Ovary (tissue), 9 donors: ENCODE measurements around the gene EIF3L. TPM values are rescaled to one million over a fixed set of nuclear protein-coding genes. Genes with fewer than 3 reads are reported as not detected.

Experiments
- DNase-seq, 5 donors: peaks; one replicate each; pipeline ENCODE4 v3.0.0-alpha.2; 2019 to 2020
- H3K27ac ChIP-seq, 2 donors: fragments of 200-600 bp; one replicate each; pipeline versions ENCODE4 v1.5.1 to v1.8.0; 2019 to 2022
- H3K27me3 ChIP-seq: fragments of 200-600 bp; one replicate; pipeline ENCODE4 v1.8.0; 2022
- H3K36me3 ChIP-seq: fragments of 200-600 bp; sonication (generic); one replicate; pipeline ENCODE4 v1.5.1; 2019
- H3K4me1 ChIP-seq: one replicate; pipeline ENCODE4 v1.8.1; 2013; ENCODE audit warnings: mild to moderate bottlenecking, moderate library complexity; ENCODE audit not compliant: insufficient read depth
- H3K4me3 ChIP-seq: fragments of 200-600 bp; sonication (generic); one replicate; pipeline ENCODE4 v1.5.1; 2017
- H3K9me3 ChIP-seq, 2 donors: fragments of 200-600 bp in 1 of 2; sonication (generic) in 1 of 2; one replicate each; pipeline versions ENCODE4 v1.5.1 to v1.8.1; 2013 to 2019; ENCODE audit warnings: mild to moderate bottlenecking in 1 of 2, moderate library complexity in 1 of 2
- EP300 ChIP-seq: sonication (generic); formaldehyde crosslinking; IDR thresholded peaks from one replicate; pipeline ENCODE4 v1.6.1; 2017; ENCODE audit warnings: antibody characterized with exemption
- POLR2A ChIP-seq: fragments of 450-650 bp; IDR thresholded peaks from one replicate; pipeline ENCODE4 v1.6.1; 2017; ENCODE audit warnings: antibody characterized with exemption, mild to moderate bottlenecking, moderate library complexity
- WGBS, 3 donors: extraction: QIAGEN DNeasy Blood & Tissue Kit in 1 of 3; methylation state at CpG; one replicate each; pipeline versions ENCODE4 v1.1.5 to v1.1.7; 2013 to 2017; 5-methylcytosine and 5-hydroxymethylcytosine counted together
- intact Hi-C, 4 donors: fragments of 100-400 bp; cut with DNase I; formaldehyde crosslinking; loops; one replicate each; pipeline versions ENCODE4 v1.11.0 to v1.15.1; 2022 to 2023
- polyA plus RNA-seq, 2 donors: library from polyadenylated mRNA; stranded (reverse); fragments of 200-250 nt in 1 of 2; fragments of 350-450 nt in 1 of 2; fragmentation: Illumina TruSeq in 1 of 2; extraction: RNeasy Lipid Tissue Mini Kit (QIAGEN cat#74804) in 1 of 2; gene quantifications; one replicate each; pipeline ENCODE4 v1.2.3, GENCODE V29; 2013 to 2014
- total RNA-seq, 7 donors: library from RNA; depleted of rRNA in 2 of 7; stranded (reverse); fragments of >200 nt in 2 of 7; fragmentation: NEBNext Ultra II Directional in 3 of 7; extraction: Animal tissue kit (Norgen Biotek cat#: 25700) in 3 of 7; gene quantifications; one replicate each; pipeline versions ENCODE4 v1.1.0 to v1.2.4, GENCODE V29; 2016 to 2023
- TF ChIP-seq, protein P1 (sequence below), 3 donors: fragments of 450-650 bp in 2 of 3; fragments of 200-600 bp in 1 of 3; IDR thresholded peaks; one replicate each; pipeline versions ENCODE4 v1.5.1 to v1.8.0; 2016 to 2022; ENCODE audit warnings: antibody characterized with exemption in 3 of 3, mild to moderate bottlenecking in 1 of 3
- donor health status: DM: no; HTN: no; CAD: no; lungs with moderate emphysema.
- donor health status: DM: no; HTN: no; CAD: no.
- donor health status: Bipolar disorder and iron deficiency.
- donor health status: DM: yes; HTN: yes; CAD: no.
- donor health status: DM: no; HTN: no; CAD: no.
- donor health status: DM: yes; HTN: yes; CAD: no.

Gene EIF3L
- total and polyA plus RNA-seq, 9 donors, result 534 to 1,344 (median 896) TPM

DNA sequence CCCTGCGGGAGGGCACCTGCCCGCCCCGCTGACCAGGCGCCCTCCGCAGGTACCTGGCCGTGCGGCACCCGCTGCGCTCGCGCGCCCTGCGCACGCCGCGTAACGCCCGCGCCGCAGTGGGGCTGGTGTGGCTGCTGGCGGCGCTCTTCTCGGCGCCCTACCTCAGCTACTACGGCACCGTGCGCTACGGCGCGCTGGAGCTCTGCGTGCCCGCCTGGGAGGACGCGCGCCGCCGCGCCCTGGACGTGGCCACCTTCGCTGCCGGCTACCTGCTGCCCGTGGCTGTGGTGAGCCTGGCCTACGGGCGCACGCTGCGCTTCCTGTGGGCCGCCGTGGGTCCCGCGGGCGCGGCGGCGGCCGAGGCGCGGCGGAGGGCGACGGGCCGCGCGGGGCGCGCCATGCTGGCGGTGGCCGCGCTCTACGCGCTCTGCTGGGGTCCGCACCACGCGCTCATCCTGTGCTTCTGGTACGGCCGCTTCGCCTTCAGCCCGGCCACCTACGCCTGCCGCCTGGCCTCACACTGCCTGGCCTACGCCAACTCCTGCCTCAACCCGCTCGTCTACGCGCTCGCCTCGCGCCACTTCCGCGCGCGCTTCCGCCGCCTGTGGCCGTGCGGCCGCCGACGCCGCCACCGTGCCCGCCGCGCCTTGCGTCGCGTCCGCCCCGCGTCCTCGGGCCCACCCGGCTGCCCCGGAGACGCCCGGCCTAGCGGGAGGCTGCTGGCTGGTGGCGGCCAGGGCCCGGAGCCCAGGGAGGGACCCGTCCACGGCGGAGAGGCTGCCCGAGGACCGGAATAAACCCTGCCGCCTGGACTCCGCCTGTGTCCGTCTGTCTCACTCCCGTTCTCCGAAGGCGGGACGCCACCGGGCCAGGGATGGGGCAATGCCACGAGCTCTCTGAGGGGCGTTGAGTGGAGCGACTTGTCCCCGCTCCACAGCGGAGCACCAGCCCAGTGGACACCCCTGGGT is 24.3 kb upstream of the EIF3L start:
- intact Hi-C loops, result loop anchor here in 1 of 4 donors (5.0 kb wide), 1 partner anchor 37 kb away; no protein-coding TSS in a partner anchor
- peak in 3 of 5 donors; percentile 32 to 54 (median 40) for DNase-seq
- no peaks in the 10 kb centered on the region for H3K27me3 ChIP-seq
- H3K27ac ChIP-seq, result peak overlapping the region in 1 of 2 donors; percentile 10
- no peak for TF ChIP-seq POLR2A
- TF ChIP-seq EP300, result no peak
- TF ChIP-seq, protein P1, sequence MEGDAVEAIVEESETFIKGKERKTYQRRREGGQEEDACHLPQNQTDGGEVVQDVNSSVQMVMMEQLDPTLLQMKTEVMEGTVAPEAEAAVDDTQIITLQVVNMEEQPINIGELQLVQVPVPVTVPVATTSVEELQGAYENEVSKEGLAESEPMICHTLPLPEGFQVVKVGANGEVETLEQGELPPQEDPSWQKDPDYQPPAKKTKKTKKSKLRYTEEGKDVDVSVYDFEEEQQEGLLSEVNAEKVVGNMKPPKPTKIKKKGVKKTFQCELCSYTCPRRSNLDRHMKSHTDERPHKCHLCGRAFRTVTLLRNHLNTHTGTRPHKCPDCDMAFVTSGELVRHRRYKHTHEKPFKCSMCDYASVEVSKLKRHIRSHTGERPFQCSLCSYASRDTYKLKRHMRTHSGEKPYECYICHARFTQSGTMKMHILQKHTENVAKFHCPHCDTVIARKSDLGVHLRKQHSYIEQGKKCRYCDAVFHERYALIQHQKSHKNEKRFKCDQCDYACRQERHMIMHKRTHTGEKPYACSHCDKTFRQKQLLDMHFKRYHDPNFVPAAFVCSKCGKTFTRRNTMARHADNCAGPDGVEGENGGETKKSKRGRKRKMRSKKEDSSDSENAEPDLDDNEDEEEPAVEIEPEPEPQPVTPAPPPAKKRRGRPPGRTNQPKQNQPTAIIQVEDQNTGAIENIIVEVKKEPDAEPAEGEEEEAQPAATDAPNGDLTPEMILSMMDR (IDR thresholded peaks at IDR 0.05), result no peak
- H3K4me1 ChIP-seq, result peaks cover 3% of the 10 kb centered on the region
- no peaks in the 10 kb centered on the region for H3K36me3 ChIP-seq
- H3K9me3 ChIP-seq, result no peaks in the 10 kb centered on the region
- 9 to 35% (median 18%) methylated on average over 30 to 135 of the region's 135 CpGs for WGBS, 3 donors
- H3K4me3 ChIP-seq, result peak overlapping the region; percentile 17

DNA sequence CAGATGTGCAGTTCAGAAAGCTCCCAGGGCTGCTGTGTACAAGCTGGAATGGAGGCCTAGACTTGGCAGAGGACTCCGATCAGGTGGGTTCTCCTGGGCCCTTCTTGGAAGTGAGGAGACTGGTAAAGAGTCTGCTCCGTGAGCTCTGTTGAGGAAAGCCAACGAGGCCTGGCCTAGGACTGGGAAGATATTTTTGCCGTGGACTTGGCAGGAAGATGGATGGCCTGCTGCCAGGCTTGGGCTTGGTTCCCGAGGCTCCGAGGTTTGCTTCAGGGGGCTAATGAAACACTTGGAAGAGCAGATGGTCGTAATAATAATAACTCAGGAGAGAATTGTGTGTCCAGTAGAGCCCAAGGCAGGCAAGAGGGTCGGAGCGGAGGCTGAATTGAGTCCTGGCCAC is 22.2 kb upstream of the EIF3L start:
- 7 to 10% (median 9%) methylated on average over 9 of the region's 9 CpGs for WGBS, 3 donors
- Histone ChIP-seq H3K4me3 (no peak overlapping the region), H3K9me3 (no peaks in the 10 kb centered on the region), H3K27me3 (no peaks in the 10 kb centered on the region), H3K36me3 (no peaks in the 10 kb centered on the region), H3K27ac (peak overlapping the region; percentile 24 to 59), H3K4me1 (peaks cover 3% of the 10 kb centered on the region)
- peak; percentile 78 to 92 (median 87) for DNase-seq
- intact Hi-C loops, result no loop called here
- TF ChIP-seq EP300 (no peak), POLR2A (no peak)
- TF ChIP-seq, protein P1 (IDR thresholded peaks at IDR 0.05), result no peak

DNA sequence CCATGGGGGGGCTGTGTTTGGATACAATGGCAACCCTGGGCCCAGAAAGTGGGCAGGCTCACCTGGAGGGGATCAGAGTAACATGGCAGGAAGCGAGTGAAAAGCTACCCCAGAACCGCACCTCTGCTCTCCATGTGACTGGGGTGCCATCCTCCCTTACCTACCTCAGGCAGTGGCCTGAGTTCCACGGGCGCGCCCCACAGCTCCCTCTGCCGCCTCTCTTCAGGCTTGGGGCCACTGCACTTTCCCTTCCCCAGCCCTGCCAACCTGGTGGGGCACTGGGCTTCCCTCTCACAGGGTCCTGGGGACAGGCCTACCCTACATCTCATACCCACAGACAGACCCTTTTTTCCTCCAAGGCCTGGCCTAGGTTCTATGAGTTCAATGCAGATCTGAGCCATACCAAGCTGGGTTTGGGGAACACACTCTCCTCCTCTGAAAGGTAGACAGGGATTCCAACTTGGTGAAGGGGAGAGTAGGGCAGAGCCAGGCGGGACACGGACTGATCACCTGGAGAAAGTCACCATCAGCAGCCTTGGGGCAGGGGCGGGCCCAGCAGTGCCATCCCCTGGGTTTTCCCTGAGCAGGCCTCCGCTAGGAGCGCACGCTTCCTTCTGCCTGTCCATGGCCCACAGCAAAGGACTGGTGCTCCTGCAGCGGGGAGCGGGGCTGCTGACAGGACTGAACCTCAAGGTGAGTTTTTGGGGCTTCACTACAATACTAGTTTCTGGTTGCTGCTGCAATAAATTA is 19.0 kb upstream of the EIF3L start:
- H3K36me3 ChIP-seq, result no peaks in the 10 kb centered on the region
- TF ChIP-seq, protein P1 (IDR thresholded peaks at IDR 0.05), result no peak
- no peaks in the 10 kb centered on the region for H3K9me3 ChIP-seq
- H3K27ac ChIP-seq, result no peak overlapping the region
- 89 to 90% (median 89%) methylated on average over 14 of the region's 14 CpGs for whole genome bisulfite sequencing, 3 donors
- DNase-seq, result no peak
- intact Hi-C loops, result no loop called here
- no peaks in the 10 kb centered on the region for H3K27me3 ChIP-seq
- H3K4me1 ChIP-seq, result peaks cover 3% of the 10 kb centered on the region
- H3K4me3 ChIP-seq, result no peak overlapping the region

DNA sequence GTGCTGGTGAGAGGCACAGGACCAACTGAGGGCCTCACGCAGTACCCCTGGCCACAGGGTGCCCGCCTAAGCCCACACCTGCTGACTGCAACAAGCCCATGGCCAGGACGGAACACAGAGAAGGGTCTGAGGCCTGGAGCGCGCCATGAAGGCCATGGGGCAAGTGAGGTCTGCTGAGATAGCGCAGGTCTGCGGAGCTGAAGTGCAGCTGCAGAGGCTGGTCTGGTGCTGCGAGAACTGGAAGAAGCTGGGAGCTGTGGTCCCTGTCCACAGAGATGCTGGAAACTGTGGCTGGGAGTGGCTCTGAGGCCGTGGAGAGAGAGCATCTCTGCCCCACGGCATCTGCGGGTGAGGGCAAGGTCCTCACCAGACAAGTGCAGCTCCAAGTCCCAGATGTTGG is 17.7 kb upstream of the EIF3L start:
- no peak for DNase-seq
- no peak overlapping the region for H3K4me3 ChIP-seq
- 94 to 97% (median 95%) methylated on average over 11 of the region's 11 CpGs for WGBS, 3 donors
- H3K9me3 ChIP-seq, result no peaks in the 10 kb centered on the region
- no peaks in the 10 kb centered on the region for H3K36me3 ChIP-seq
- no peak overlapping the region for H3K27ac ChIP-seq
- no peak for TF ChIP-seq POLR2A
- intact Hi-C loops, result no loop called here
- H3K27me3 ChIP-seq, result no peaks in the 10 kb centered on the region
- H3K4me1 ChIP-seq, result peaks cover 3% of the 10 kb centered on the region
